OCI-LY1 (cell line): Measurements from ENCODE around the gene FGF2.
"Not testable (repeated sequence)": the region's sequence is repeated elsewhere in the genome, so short reads cannot be mapped to it uniquely, and the experiment has no call there.

ENCODE experiments used
- H2AFZ ChIP-seq: fragments of 200-600 bp; sonication (generic), shearing (Covaris generic); 2 replicates; pipeline ENCODE4 v1.6.0; 2014; ENCODE audit warnings: antibody characterized with exemption, mild to moderate bottlenecking, low read length
- H3F3A ChIP-seq: fragments of 200-600 bp; sonication (generic), shearing (Covaris generic); 2 replicates; pipeline ENCODE4 v1.6.0; 2014; ENCODE audit warnings: mild to moderate bottlenecking, antibody characterized with exemption, low read length, moderate library complexity; ENCODE audit not compliant: insufficient read depth
- H3K27ac ChIP-seq: fragments of 200-600 bp; sonication (generic); 2 replicates; pipeline ENCODE4 v1.5.1; 2014; ENCODE audit warnings: low read length, mixed run types, mild to moderate bottlenecking, low read depth; ENCODE audit not compliant: poor library complexity, severe bottlenecking
- H3K27me3 ChIP-seq: fragments of 200-600 bp; sonication (generic); 2 replicates; pipeline ENCODE4 v1.6.0; 2014; ENCODE audit warnings: antibody characterized with exemption, mild to moderate bottlenecking, low read length, moderate library complexity; ENCODE audit not compliant: insufficient read depth
- H3K36me3 ChIP-seq: fragments of 200-600 bp; sonication (generic); 2 replicates; pipeline ENCODE4 v1.6.1; 2014; ENCODE audit warnings: mild to moderate bottlenecking, antibody characterized with exemption, low read length, moderate library complexity, mixed read lengths; ENCODE audit not compliant: insufficient read depth
- H3K4me1 ChIP-seq: fragments of 200-600 bp; sonication (generic); 2 replicates; pipeline ENCODE4 v1.5.1; 2014; ENCODE audit warnings: mild to moderate bottlenecking, low read length, moderate library complexity; ENCODE audit not compliant: insufficient read depth, severe bottlenecking
- H3K4me2 ChIP-seq: fragments of 200-600 bp; sonication (generic), shearing (Covaris generic); 2 replicates; pipeline ENCODE4 v1.6.1; 2014; ENCODE audit warnings: low read length
- H3K4me3 ChIP-seq: fragments of 200-600 bp; sonication (generic); 2 replicates; pipeline ENCODE4 v1.5.1; 2014; ENCODE audit warnings: low read length, low read depth, mild to moderate bottlenecking, mixed read lengths; ENCODE audit not compliant: poor library complexity, severe bottlenecking
- H3K79me2 ChIP-seq: fragments of 200-600 bp; shearing (Covaris generic); 2 replicates; pipeline ENCODE4 v1.6.1; 2016; ENCODE audit warnings: mixed run types, low read length, mixed read lengths; ENCODE audit not compliant: insufficient read depth
- H3K9ac ChIP-seq: fragments of 200-600 bp; sonication (generic), shearing (Covaris generic); 2 replicates; pipeline ENCODE4 v1.6.1; 2014; ENCODE audit warnings: mild to moderate bottlenecking, low read length, mixed read lengths
- H3K9me2 ChIP-seq: fragments of 200-600 bp; sonication (generic), shearing (Covaris generic); 2 replicates; pipeline ENCODE4 v1.6.1; 2014; ENCODE audit warnings: low read depth, mild to moderate bottlenecking, low read length, mixed read lengths
- H3K9me3 ChIP-seq: fragments of 200-600 bp; shearing (Covaris generic); 2 replicates; pipeline ENCODE4 v1.6.1; 2014; ENCODE audit warnings: low read length, mixed read lengths
- H4K20me1 ChIP-seq: fragments of 200-600 bp; sonication (generic), shearing (Covaris generic); 2 replicates; pipeline ENCODE4 v1.6.0; 2016; ENCODE audit warnings: mild to moderate bottlenecking, low read length; ENCODE audit not compliant: insufficient read depth
- EZH2 ChIP-seq: fragments of 200-600 bp; sonication (generic), shearing (Covaris generic); IDR thresholded peaks from 2 replicates; pipeline ENCODE4 v1.8.0; 2017; ENCODE audit warnings: borderline replicate concordance, mixed run types, mild to moderate bottlenecking, antibody characterized with exemption, low read length, moderate library complexity, mixed read lengths
- TF ChIP-seq, protein P1 (sequence below): fragments of 200-600 bp; sonication (generic), shearing (Covaris generic); IDR thresholded peaks from 2 replicates; pipeline ENCODE4 v1.5.1; 2017; ENCODE audit warnings: mild to moderate bottlenecking, antibody characterized with exemption, low read length, moderate library complexity, mixed read lengths

The FGF2 gene

DNA sequence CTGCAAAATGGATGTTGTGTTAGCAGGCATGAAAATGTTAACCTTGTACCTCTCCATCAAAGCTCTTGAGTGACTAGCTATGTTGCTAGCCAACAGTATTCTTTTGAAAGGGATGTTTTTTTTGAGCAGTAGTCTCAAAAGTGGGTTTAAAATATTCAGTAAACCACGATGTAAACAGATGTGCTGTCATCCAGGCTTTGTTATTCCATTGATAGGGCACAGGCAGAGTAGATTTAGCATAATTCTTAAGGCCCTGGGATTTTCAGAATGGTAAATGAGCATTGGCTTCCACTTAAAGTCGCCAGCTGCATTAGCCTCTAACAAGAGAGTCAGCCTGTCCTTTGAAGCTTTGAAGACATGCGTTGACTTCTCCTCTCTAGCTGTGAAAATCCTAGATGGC is 18.4 kb downstream of the FGF2 start:
- Histone ChIP-seq H3K79me2 (no peaks in the 10 kb centered on the region), H3K4me3 (no peak overlapping the region), H3K4me1 (no peaks in the 10 kb centered on the region), H3K27ac (no peak overlapping the region), H2AFZ (no peak overlapping the region), H4K20me1 (no peaks in the 10 kb centered on the region), H3K9me2 (no peaks in the 10 kb centered on the region), H3K4me2 (no peak overlapping the region), H3K9me3 (no peaks in the 10 kb centered on the region), H3F3A (no peaks in the 10 kb centered on the region), H3K27me3 (no peaks in the 10 kb centered on the region), H3K36me3 (no peaks in the 10 kb centered on the region), H3K9ac (no peak overlapping the region)
- TF ChIP-seq EZH2, result no peak
- TF ChIP-seq, protein P1, sequence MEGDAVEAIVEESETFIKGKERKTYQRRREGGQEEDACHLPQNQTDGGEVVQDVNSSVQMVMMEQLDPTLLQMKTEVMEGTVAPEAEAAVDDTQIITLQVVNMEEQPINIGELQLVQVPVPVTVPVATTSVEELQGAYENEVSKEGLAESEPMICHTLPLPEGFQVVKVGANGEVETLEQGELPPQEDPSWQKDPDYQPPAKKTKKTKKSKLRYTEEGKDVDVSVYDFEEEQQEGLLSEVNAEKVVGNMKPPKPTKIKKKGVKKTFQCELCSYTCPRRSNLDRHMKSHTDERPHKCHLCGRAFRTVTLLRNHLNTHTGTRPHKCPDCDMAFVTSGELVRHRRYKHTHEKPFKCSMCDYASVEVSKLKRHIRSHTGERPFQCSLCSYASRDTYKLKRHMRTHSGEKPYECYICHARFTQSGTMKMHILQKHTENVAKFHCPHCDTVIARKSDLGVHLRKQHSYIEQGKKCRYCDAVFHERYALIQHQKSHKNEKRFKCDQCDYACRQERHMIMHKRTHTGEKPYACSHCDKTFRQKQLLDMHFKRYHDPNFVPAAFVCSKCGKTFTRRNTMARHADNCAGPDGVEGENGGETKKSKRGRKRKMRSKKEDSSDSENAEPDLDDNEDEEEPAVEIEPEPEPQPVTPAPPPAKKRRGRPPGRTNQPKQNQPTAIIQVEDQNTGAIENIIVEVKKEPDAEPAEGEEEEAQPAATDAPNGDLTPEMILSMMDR, result no peak

DNA sequence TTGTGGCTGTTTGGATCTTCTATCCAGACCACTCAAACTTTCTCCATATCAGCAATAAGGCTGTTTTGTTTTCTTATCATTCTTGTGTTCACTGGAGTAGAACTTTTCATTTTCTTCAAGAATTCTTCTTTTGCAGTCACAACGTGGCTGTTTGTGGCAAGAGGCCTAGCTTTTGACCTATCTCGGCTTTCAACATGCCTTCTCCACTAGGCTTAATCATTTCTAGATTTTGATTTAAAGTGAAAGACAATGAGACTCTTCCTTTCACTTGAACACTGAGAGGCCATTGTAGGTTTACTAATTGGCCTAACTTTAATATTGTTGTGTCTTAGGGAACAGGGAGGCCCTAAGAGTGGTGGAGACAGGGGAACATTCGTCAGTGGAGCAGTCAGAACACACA is 19.1 kb downstream of the FGF2 start:
- no peaks in the 10 kb centered on the region for H3K9me2 ChIP-seq
- H3F3A ChIP-seq, result no peaks in the 10 kb centered on the region
- H2AFZ ChIP-seq, result no peak overlapping the region
- no peak overlapping the region for H3K27ac ChIP-seq
- H3K9me3 ChIP-seq, result no peaks in the 10 kb centered on the region
- H3K27me3 ChIP-seq, result no peaks in the 10 kb centered on the region
- no peaks in the 10 kb centered on the region for H3K36me3 ChIP-seq
- no peaks in the 10 kb centered on the region for H3K79me2 ChIP-seq
- H3K4me1 ChIP-seq, result no peaks in the 10 kb centered on the region
- no peak overlapping the region for H3K9ac ChIP-seq
- H3K4me3 ChIP-seq, result no peak overlapping the region
- TF ChIP-seq, protein P1, result no peak
- no peak for TF ChIP-seq EZH2
- H3K4me2 ChIP-seq, result no peak overlapping the region
- H4K20me1 ChIP-seq, result no peaks in the 10 kb centered on the region

DNA sequence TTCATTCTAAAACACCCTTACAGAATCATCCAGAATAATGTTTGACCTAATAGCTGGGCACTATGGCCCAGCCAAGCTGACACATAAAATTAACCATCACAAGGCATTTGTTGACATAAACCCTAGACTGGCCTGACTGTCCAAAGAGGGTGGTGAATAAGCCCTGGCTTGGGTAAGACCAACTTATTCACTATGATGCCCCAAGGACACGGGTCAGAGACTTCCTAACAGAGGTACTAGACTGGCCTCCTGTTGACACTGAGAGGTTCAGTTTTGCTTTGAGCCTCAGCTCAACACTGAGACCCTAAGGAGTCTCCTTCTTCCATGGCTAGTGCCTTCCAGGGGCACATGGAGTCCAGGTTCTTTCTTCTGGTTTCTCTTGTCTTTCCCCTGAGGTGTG is 21.3 kb downstream of the FGF2 start:
- no peak for TF ChIP-seq EZH2
- TF ChIP-seq, protein P1, result no peak
- Histone ChIP-seq H4K20me1 (no peaks in the 10 kb centered on the region), H3K9me2 (no peaks in the 10 kb centered on the region), H3K9ac (no peak overlapping the region), H2AFZ (no peak overlapping the region), H3K27ac (no peak overlapping the region), H3K4me1 (no peaks in the 10 kb centered on the region), H3K27me3 (no peaks in the 10 kb centered on the region), H3K79me2 (no peaks in the 10 kb centered on the region), H3K9me3 (no peaks in the 10 kb centered on the region), H3K4me3 (no peak overlapping the region), H3K4me2 (no peak overlapping the region), H3F3A (no peaks in the 10 kb centered on the region), H3K36me3 (no peaks in the 10 kb centered on the region)

DNA sequence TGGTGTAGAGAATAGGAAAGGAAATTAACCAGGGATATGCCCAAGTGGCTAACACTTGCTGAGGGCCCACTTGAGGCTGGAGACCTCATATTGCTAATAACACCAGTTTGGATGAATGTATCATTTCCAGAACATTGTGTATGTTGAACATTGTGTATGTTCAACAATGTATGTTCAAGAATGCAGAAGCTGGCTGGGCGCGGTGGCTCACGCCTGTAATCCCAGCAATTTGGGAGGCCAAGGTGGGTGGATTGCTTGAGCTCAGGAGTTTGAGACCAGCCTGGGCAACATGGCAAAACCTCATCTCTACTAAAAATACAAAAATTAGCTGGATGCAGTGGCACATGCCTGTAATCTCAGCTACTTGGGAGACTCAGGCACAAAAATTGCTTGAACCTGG is 23.2 kb downstream of the FGF2 start:
- H3K4me2 ChIP-seq, H3K79me2 ChIP-seq, H3K9ac ChIP-seq, H3K9me3 ChIP-seq, H3F3A ChIP-seq, H4K20me1 ChIP-seq, H2AFZ ChIP-seq, H3K27ac ChIP-seq, H3K36me3 ChIP-seq, H3K4me3 ChIP-seq, H3K27me3 ChIP-seq, H3K9me2 ChIP-seq, H3K4me1 ChIP-seq: not testable (repeated sequence)
